HL-60 (cell line): ENCODE results near the gene NR1D2.
A peak's percentile ranks its signal among the peaks of the same experiment; 100 is the strongest.
"Not testable (repeated sequence)": the region's sequence is repeated elsewhere in the genome, so short reads cannot be mapped to it uniquely, and the experiment has no call there.

ENCODE experiments used
- DNase-seq, 2 experiments: peaks; one replicate each; pipeline ENCODE4 v3.0.0-alpha.2; 2010 to 2020; ENCODE audit warnings: low read depth in 1 of 2, low spot score in 1 of 2
- H3K27ac ChIP-seq: fragments of 250-450 bp; sonication (Bioruptor Pico); replicated peaks from 2 replicates; pipeline ENCODE4 v1.5.1; 2020; ENCODE audit warnings: mild to moderate bottlenecking, moderate library complexity
- H3K27me3 ChIP-seq: fragments of 250-450 bp; sonication (Bioruptor Pico); 2 replicates; pipeline ENCODE4 v1.5.1; 2021; ENCODE audit warnings: mild to moderate bottlenecking, moderate library complexity; ENCODE audit not compliant: insufficient read depth, poor library complexity, severe bottlenecking
- H3K4me3 ChIP-seq: replicated peaks from 2 replicates; pipeline ENCODE4 v1.5.1; 2011; ENCODE audit warnings: mild to moderate bottlenecking, control low read depth, low read length; ENCODE audit not compliant: insufficient read depth
- CTCF ChIP-seq: IDR thresholded peaks from one replicate; pipeline ENCODE4 v1.5.1; 2011; ENCODE audit warnings: low read length, control low read depth, inconsistent platforms; ENCODE audit not compliant: insufficient read depth
- GABPA ChIP-seq: IDR thresholded peaks from 2 replicates; pipeline ENCODE4 v1.6.1; 2012; ENCODE audit warnings: low read depth
- POLR2AphosphoS5 ChIP-seq: IDR thresholded peaks from 2 replicates; pipeline ENCODE4 v1.6.1; 2012; ENCODE audit warnings: low read depth
- REST ChIP-seq: IDR thresholded peaks from 2 replicates; pipeline ENCODE4 v1.6.1; 2012; ENCODE audit warnings: low read depth; ENCODE audit not compliant: insufficient replicate concordance
- SPI1 ChIP-seq: IDR thresholded peaks from 2 replicates; pipeline ENCODE4 v1.6.1; 2012; ENCODE audit warnings: low read depth, mild to moderate bottlenecking, borderline replicate concordance

Gene NR1D2

GRCh38 chr3:23913873-23914743, 31.0 kb upstream of the NR1D2 start:
- no peaks in the 10 kb centered on the region for H3K27me3 ChIP-seq
- no peak overlapping the region for H3K27ac ChIP-seq
- no peak for TF ChIP-seq GABPA
- no peak for TF ChIP-seq POLR2AphosphoS5
- DNase-seq, result no peak
- no peak overlapping the region for H3K4me3 ChIP-seq

- DNase-seq, result no peak
Observed at GRCh38 chr3:23915537-23916108, 29.5 kb upstream of the NR1D2 start.

GRCh38 chr3:23916152-23916885, 28.8 kb upstream of the NR1D2 start:
- no peaks in the 10 kb centered on the region for H3K27me3 ChIP-seq
- H3K4me3 ChIP-seq, result peak overlapping the region; percentile 87
- peak overlapping the region; percentile 93 for H3K27ac ChIP-seq
- no peak for TF ChIP-seq POLR2AphosphoS5
- no peak for TF ChIP-seq CTCF
- TF ChIP-seq REST, result no peak
- TF ChIP-seq SPI1, result no peak
- no peak for TF ChIP-seq GABPA
- no peak for DNase-seq

More at GRCh38 chr3:23915537-23916108, 29.5 kb upstream of the NR1D2 start:
- Histone ChIP-seq H3K4me3 (peak overlapping the region; percentile 87), H3K27ac (peak overlapping the region; percentile 93; the same call in 1 of the 2 replicates), H3K27me3 (no peaks in the 10 kb centered on the region)
- TF ChIP-seq REST (no peak), SPI1 (peak; percentile 46; the same call in 1 of the 2 replicates)

- Histone ChIP-seq H3K27ac (peak within 1 kb of the TSS; percentile 93), H3K4me3 (peak within 1 kb of the TSS; percentile 87), H3K27me3 (no peaks in the 10 kb centered on the region)
- TF ChIP-seq POLR2AphosphoS5 (peak; percentile 100), REST (peak; percentile 84), GABPA (peak; percentile 84), SPI1 (0 out of 2 replicates have a peak, but pooled peaks have one; percentile 61), CTCF (no peak)
- peak; percentile 91 to 98 for DNase-seq
Observed at GRCh38 chr3:23916886-23917678, 28.0 kb upstream of the NR1D2 start, which contains the start of the genes NKIRAS1 and RPL15. Gene NKIRAS1 (minus strand): TSS chr3:23916990. CDS start chr3:23910904, 6,086 bp downstream. Gene RPL15 (plus strand): TSS chr3:23917132. CDS start chr3:23917860, 728 bp downstream.

GRCh38 chr3:23917679-23918303, 27.3 kb upstream of the NR1D2 start:
- not testable (repeated sequence) for H3K27me3 ChIP-seq
- peak in 1 of 2 experiments; percentile 80 for DNase-seq
- H3K27ac ChIP-seq, result peak overlapping the region; percentile 93
- H3K4me3 ChIP-seq, result peak overlapping the region; percentile 87
